Ishikawa (cell line): ENCODE measurements around the gene ATP11A.

Experiments
- CEBPB ChIP-seq: IDR thresholded peaks from 2 replicates; pipeline ENCODE4 v1.6.1; 2012
- CREB1 ChIP-seq: IDR thresholded peaks from 2 replicates; pipeline ENCODE4 v1.6.1; 2012; ENCODE audit warnings: low read depth
- EGR1 ChIP-seq: IDR thresholded peaks from 2 replicates; pipeline ENCODE4 v1.6.1; 2012
- EP300 ChIP-seq: IDR thresholded peaks from 2 replicates; pipeline ENCODE4 v1.6.1; 2012; ENCODE audit warnings: borderline replicate concordance
- FOXM1 ChIP-seq: IDR thresholded peaks from 2 replicates; pipeline ENCODE4 v1.6.1; 2012; ENCODE audit warnings: low read depth, borderline replicate concordance
- MAX ChIP-seq: IDR thresholded peaks from 2 replicates; pipeline ENCODE4 v1.6.1; 2012
- NFIC ChIP-seq: IDR thresholded peaks from 2 replicates; pipeline ENCODE4 v1.6.1; 2012
- RAD21 ChIP-seq: IDR thresholded peaks from 2 replicates; pipeline ENCODE4 v1.6.1; 2012; ENCODE audit warnings: low read depth
- REST ChIP-seq: IDR thresholded peaks from 2 replicates; pipeline ENCODE4 v1.6.1; 2012; ENCODE audit warnings: low read depth, mild to moderate bottlenecking
- TAF1 ChIP-seq: IDR thresholded peaks from 2 replicates; pipeline ENCODE4 v1.6.1; 2012; ENCODE audit warnings: low read depth, mild to moderate bottlenecking
- TCF12 ChIP-seq: IDR thresholded peaks from 2 replicates; pipeline ENCODE4 v1.6.1; 2012; ENCODE audit warnings: low read depth
- TEAD4 ChIP-seq: IDR thresholded peaks from 2 replicates; pipeline ENCODE4 v1.6.1; 2012
- USF1 ChIP-seq: IDR thresholded peaks from 2 replicates; pipeline ENCODE4 v1.6.1; 2012
- ZBTB7A ChIP-seq: IDR thresholded peaks from 2 replicates; pipeline ENCODE4 v1.6.1; 2012; ENCODE audit warnings: low read depth

GRCh38 chr13:112690283-112690929 is 568 bp downstream of the ATP11A start:
- TF ChIP-seq EP300 (no peak), MAX (peak; percentile 38; the same call in 1 of the 2 replicates), CREB1 (no peak), RAD21 (no peak), TEAD4 (no peak), CEBPB (no peak), FOXM1 (no peak), REST (no peak), TAF1 (0 out of 2 replicates have a peak, but pooled peaks have one; percentile 14), USF1 (no peak), EGR1 (no peak), NFIC (no peak), TCF12 (no peak), ZBTB7A (peak; percentile 86)
